Measurements from ENCODE around the gene CTCFL. TPM values are rescaled to one million over a fixed set of nuclear protein-coding genes. Genes with fewer than 3 reads are reported as not detected.

Gene CTCFL
- total and polyA plus RNA-seq, 2 donors (not counting 3 experiments of a cell fraction or from before 2014, with no cell fraction given): not detected

GRCh38 chr20:57449398-57450354, 75.3 kb downstream of the CTCFL start:
- Histone ChIP-seq H3K79me2 (ENCODE audit: control insufficient read depth, insufficient read depth, low read length) (no peaks in the 10 kb centered on the region), H3K9me3 (replicated peaks; ENCODE audit: control insufficient read depth, insufficient read depth, low read length) (no peaks in the 10 kb centered on the region), H3K27ac (ENCODE audit: insufficient read depth, low read depth, low read length) (no peak overlapping the region), H3K4me1 (ENCODE audit: control insufficient read depth, extremely low read depth, insufficient read depth, low read length) (no peaks in the 10 kb centered on the region), H3K36me3 (ENCODE audit: control insufficient read depth in 2 of 2, extremely low read depth in 1 of 2, insufficient read depth in 2 of 2, low read length in 2 of 2) (no peaks in the 10 kb centered on the region), H3K27me3 (ENCODE audit: control insufficient read depth in 2 of 2, insufficient read depth in 2 of 2, low read length in 2 of 2) (no peaks in the 10 kb centered on the region), H3K9me1 (replicated peaks; ENCODE audit: control insufficient read depth, extremely low read depth, insufficient read depth, low read length) (no peaks in the 10 kb centered on the region), H3K4me3 (replicated peaks in 1 of 3; ENCODE audit: insufficient read depth in 1 of 3, low read depth in 1 of 3, low read length in 3 of 3) (no peak overlapping the region), H3K4me2 (ENCODE audit: insufficient read depth, low read length) (no peak overlapping the region), H3K9ac (replicated peaks; ENCODE audit: extremely low read depth, insufficient read depth, low read length) (no peak overlapping the region), H2AFZ (ENCODE audit: low read depth, low read length) (no peak overlapping the region), H4K20me1 (replicated peaks; ENCODE audit: control insufficient read depth, extremely low read depth, insufficient read depth, low read length) (no peaks in the 10 kb centered on the region)
- intact Hi-C loops (cut with micrococcal nuclease) (no loop called here), dilution Hi-C loops (cut with MboI; ENCODE audit: extremely low pct_ligation_motif_present, low sequenced_read_pairs) (no loop called here)
- ChIA-PET CTCF (no interaction called here), POLR2A (no interaction called here)
- DNase-seq (ENCODE audit: low read depth, low spot score): no peak
- TF ChIP-seq POLR2A (IDR thresholded peaks at IDR 0.05; ENCODE audit: low read depth, low read length) (no peak), POLR2AphosphoS5 (IDR thresholded peaks at IDR 0.05; ENCODE audit: insufficient read depth, low read depth, low read length) (no peak), CTCF (IDR thresholded peaks at IDR 0.05; ENCODE audit: extremely low read depth in 1 of 2, insufficient read depth in 1 of 2, low read depth in 1 of 2, low read length in 2 of 2) (no peak), JUN (IDR thresholded peaks at IDR 0.05; ENCODE audit: borderline replicate concordance, insufficient read depth, insufficient read length, low read depth) (no peak), GATA2 (IDR thresholded peaks at IDR 0.05; ENCODE audit: insufficient read depth, insufficient read length, low read depth, low read length) (no peak), FOS (IDR thresholded peaks at IDR 0.05; ENCODE audit: borderline replicate concordance, insufficient read depth, low read length) (no peak)
- TF ChIP-seq, protein P1, sequence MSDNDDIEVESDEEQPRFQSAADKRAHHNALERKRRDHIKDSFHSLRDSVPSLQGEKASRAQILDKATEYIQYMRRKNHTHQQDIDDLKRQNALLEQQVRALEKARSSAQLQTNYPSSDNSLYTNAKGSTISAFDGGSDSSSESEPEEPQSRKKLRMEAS (IDR thresholded peaks at IDR 0.05; ENCODE audit: insufficient read depth, insufficient read length): no peak
- FAIRE-seq: no peak
- no TSS peak for BruUV-seq (replicated peaks)

All from endothelial cell of umbilical vein (primary cell).